AG09309 (cell line): ENCODE results near the gene PPIP5K1.

Source experiments
- DNase-seq: peaks from one replicate; pipeline ENCODE4 v3.0.0-alpha.2; 2010; ENCODE audit warnings: low read depth
- H3K4me3 ChIP-seq: 2 replicates; pipeline ENCODE4 v1.5.1; 2011; ENCODE audit warnings: mild to moderate bottlenecking, low read depth, low read length, moderate library complexity; ENCODE audit not compliant: control insufficient read depth
- CTCF ChIP-seq: IDR thresholded peaks from 2 replicates; pipeline ENCODE4 v1.5.1; 2011; ENCODE audit warnings: mild to moderate bottlenecking, low read depth, low read length, inconsistent platforms; ENCODE audit not compliant: insufficient read depth, control insufficient read depth; ENCODE audit errors: missing control alignments

PPIP5K1 gene

GRCh38 chr15:43488790-43489189 is 101.2 kb downstream of the PPIP5K1 start:
- TF ChIP-seq CTCF, result no peak
- H3K4me3 ChIP-seq, result no peak overlapping the region
- no peak for DNase-seq

- DNase-seq, result no peak
- TF ChIP-seq CTCF, result no peak
Measured at GRCh38 chr15:43487271-43487895, 102.6 kb downstream of the PPIP5K1 start.

GRCh38 chr15:43484455-43484854 is 105.6 kb downstream of the PPIP5K1 start:
- H3K4me3 ChIP-seq, result no peak overlapping the region
- TF ChIP-seq CTCF, result no peak
- DNase-seq, result no peak

More at GRCh38 chr15:43487271-43487895, 102.6 kb downstream of the PPIP5K1 start:
- no peak overlapping the region for H3K4me3 ChIP-seq
